Stimulated activated CD4-positive, alpha-beta T cell treated with anti-CD3 and anti-CD28 coated beads, Interleukin-12 subunit alpha, Interleukin-12 subunit beta, amount 100 ng/mL, for 4 hours (primary cell): Measurements from ENCODE around the gene ZNF280A.

Experiments
- DNase-seq: peaks from one replicate; pipeline ENCODE4 v3.0.0-alpha.2; 2020

The ZNF280A gene, protein sequence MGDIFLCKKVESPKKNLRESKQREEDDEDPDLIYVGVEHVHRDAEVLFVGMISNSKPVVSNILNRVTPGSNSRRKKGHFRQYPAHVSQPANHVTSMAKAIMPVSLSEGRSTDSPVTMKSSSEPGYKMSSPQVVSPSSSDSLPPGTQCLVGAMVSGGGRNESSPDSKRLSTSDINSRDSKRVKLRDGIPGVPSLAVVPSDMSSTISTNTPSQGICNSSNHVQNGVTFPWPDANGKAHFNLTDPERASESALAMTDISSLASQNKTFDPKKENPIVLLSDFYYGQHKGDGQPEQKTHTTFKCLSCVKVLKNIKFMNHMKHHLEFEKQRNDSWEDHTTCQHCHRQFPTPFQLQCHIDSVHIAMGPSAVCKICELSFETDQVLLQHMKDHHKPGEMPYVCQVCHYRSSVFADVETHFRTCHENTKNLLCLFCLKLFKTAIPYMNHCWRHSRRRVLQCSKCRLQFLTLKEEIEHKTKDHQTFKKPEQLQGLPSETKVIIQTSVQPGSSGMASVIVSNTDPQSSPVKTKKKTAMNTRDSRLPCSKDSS

DNA sequence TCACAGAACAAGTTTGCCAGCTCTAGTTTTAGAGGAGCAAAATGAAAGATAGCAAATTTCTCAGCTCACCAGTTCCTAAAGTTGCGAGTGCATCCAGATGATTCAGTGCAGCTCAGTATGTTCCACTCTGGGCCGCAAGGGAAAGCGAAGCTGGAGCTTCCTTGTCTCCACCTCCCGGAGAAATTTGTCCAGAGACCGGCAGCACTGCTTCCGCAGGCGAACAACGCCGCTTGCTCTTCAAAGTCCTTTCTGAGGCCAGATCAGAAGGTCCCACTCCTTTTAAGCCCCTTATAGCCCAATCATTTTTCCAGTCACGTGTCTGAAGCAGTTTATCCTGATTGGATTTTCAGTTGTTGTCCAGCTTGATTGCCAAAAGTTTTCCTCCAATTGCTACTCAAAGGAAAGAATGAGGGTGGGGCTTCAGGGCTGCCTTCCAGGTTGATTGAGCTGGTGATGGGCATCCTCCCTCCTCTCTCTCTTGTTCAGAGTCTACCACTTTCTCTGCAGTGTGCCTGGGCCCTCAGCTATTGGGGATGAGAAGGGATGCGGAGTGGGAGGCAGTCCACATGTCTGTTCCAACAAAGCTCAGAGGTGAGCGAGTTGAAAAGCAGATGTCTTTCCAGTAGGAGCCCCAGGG lies at the start of gene ZNF280A:
TSS of gene ZNF280A (minus strand) at position 251 of the 637 bp plus-strand sequence. CDS start 4,640 bp downstream, outside the sequence.
- DNase-seq, result no peak

DNA sequence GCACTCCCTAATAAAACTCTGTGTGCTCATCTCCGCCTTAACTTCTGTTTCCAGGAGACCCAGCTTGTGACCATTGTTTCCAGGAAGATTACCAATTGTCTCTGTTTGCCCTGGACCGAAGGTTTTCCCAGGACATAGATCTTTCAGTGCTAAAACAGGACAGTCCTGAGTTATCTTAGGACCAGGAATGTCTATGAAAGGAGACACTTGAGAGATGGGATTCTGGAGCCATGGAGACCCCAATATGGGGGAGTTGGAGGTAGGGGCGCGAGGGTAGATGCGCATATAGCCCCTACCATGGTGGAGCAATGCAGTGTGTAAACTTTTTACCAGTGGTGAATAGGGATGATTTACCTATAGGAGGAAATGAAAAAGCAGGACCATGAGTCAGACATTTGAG lies 49.1 kb upstream of the ZNF280A start:
- no peak for DNase-seq

DNA sequence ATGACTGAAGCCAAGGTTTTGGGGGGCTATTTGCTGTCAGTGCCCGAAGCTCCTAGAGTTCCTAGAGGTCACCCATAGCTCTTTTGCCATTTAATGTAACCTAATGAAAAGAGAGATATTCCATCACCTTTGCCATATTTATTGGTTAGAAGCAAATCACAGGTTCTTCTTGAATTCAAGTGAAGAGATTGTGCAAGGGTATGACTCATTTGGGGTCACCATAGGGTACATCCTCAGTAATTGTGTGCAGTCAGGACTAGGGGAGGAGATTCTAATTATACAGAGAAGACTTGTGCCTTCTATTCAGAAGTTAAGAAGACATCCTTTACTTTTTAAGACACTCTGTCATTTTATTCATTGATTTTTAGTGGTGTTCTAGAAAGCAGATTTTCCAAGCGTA lies 45.9 kb upstream of the ZNF280A start:
- DNase-seq, result no peak

DNA sequence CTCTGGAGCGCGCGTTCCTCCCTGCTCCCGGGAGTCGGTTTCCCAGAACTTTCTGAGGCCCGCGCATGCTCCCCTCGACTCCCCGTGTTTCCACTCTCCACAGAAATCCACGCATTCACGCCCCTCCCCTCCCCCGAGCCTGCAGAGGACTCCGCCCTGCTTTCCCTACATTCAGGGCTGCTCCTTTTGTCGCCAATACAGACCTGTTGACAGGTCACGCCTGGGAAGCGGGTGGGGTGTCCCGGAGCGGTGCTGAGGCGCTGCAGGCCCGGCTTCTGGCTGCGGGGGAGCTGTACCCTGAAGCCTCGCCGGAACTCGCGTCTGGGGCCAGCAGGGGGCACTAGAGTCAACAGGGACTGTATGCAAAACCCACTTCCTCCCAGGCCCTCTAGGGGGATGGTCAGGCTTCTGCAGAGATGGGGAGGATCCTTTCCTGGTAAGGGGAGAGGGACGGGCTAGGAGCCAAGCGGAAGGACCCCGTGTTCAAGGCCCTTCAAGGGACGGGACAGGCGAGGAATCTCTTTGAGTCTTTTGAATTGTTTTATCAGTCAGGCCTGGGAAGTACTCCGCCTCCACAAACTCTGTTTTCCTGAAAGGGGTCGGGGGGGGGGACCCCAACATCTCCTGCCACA lies 39.0 kb upstream of the ZNF280A start, which contains the start of gene PRAME:
TSS of gene PRAME (minus strand) at position 294 of the 632 bp plus-strand sequence. CDS start 2,433 bp downstream, outside the sequence.
- peak; percentile 69 for DNase-seq

DNA sequence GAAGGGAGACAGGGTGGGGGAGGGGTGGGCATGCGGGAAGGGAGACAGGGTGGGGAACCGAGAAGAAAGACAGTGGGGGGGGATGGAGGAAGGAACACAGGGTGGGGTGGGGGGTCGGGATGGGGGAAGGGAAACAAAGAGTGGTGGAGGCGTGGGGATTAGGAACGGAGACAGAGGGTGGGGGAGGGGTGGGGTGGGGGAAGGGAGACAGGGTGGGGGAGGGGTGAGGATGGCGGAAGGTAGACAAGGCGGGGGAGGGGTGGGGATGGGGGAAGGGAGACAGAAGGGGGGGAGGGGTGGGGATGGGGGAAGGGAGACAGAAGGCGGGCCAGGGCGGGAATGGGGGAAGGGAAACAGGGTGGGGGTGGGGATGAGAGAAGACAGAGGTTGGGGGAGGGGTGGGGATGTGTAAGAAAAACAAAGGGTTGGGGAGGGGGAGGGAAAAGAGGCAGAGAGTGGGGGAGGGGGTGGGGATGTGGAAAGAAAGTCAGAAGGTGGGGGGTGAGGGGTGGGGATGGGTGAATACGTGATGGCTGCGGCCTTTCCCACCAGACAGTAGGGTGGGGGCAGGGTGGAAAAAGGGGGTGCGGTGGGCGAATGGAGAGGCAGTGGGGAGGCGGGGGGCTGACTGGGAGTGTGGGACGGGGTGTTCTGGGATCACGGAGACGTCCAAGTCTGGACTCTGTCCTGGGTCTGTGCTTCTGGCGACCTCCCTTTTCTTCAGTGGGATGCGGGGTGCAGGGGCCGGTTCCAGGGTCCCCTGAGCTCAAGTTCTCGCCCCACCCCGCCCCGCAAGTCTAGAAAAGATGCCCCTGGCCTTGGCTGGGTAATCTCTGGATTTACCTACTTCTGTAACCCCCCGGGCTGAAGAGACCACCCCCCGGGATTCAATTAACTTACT lies 38.3 kb upstream of the ZNF280A start:
- DNase-seq, result no peak

- no peak for DNase-seq
Measured at GRCh38 chr22:22556995-22557925, 37.2 kb upstream of the ZNF280A start.

DNA sequence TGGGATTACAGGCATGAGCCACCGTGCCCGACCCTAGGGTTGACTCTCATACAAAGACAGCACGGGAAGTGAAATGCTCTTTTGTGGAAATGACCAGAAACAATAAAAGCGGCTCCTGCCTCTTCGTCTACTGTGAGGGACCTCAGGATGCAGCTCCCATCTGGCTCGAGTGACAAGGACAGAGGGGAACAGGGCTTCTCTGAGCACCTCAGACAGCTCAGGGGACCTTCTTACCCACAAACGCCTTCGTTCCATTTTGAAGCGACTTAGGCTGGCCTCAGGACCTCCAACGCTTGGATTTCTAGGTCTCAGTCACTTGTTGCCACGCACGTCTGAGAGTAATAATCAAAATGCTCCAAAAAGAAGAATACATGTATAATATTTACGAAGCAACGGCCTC lies 36.5 kb upstream of the ZNF280A start:
- DNase-seq, result no peak

DNA sequence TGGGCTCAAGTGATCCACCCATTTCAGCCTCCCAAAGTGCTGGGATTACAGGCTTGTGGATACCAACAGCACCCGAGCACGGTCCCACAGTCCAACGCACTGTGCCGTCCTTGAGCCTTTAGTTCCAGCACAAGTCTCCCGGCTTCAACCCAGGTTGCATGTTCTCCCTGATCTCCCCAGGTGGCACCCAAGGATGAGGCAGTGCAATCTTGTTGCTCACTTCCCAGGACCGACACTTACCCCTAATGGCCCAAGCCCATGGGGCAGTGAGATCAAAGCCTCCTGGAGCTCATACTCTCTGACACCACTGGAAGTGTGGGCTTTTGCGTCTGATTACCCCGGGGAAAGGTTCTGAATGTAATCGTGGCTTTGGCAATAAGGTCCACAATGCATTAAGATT lies 35.5 kb upstream of the ZNF280A start:
- DNase-seq, result no peak

- no peak for DNase-seq
Measured at GRCh38 chr22:22554587-22555284, 34.7 kb upstream of the ZNF280A start.

DNA sequence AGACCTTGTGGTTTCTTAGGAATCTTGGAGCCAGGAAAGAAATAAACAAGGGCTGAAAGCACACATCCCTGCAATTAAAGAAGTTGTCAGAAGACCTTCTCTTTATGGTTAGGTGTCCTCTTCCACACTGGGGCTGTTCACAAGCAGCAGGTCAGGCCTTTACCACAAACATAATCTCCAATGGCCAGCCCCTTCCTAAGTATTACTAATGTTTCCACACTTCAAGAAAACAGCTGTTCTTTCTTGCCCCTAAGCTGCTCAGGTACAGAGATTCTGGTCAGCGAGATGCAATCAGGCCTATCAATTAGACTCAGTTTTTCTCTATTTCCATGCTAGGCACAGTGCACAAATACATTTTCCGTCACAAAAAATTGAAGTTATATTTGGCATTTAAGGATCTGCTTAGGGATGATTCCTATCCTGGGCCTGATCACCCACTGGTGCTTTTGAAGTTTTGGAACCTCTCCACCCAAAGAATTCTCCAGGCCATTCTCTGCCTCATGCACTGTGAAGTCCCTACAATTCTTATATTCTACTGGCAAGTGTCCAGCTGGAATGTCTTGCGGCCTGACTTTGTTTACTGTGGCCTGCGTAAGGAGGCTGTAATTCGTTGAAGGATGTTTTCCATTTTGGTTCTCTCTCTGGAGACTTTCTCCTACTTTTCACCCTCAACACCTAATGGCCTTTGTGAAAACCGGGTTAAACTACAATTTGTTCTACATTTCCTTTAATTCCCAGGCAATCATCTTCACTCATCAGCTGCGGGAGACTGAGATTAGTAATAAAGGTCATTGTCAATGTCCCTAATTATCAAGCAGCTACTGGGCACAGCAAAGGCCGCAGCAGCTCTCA lies 33.9 kb upstream of the ZNF280A start:
- DNase-seq, result no peak

DNA sequence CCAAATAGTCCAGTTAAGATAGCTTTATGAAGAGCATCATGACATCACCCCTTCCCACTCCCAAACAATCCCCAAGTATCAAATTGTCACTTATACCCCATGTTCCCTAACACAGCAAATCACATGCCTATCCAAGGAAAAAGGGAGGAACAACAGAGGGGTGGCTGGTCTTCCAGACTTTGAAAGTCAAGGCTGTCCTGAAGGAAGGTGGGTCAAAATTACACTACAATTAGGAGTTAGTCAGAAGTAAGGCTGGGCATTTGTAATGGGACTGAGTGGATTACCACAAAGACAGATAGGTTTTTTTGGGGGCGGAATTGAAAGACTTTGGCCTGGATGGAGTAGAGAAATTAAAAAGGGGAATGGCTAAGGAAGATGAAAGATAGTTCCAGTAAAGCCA lies 33.1 kb upstream of the ZNF280A start:
- no peak for DNase-seq

GRCh38 chr22:22552630-22553029 lies 32.6 kb upstream of the ZNF280A start:
- DNase-seq, result no peak

DNA sequence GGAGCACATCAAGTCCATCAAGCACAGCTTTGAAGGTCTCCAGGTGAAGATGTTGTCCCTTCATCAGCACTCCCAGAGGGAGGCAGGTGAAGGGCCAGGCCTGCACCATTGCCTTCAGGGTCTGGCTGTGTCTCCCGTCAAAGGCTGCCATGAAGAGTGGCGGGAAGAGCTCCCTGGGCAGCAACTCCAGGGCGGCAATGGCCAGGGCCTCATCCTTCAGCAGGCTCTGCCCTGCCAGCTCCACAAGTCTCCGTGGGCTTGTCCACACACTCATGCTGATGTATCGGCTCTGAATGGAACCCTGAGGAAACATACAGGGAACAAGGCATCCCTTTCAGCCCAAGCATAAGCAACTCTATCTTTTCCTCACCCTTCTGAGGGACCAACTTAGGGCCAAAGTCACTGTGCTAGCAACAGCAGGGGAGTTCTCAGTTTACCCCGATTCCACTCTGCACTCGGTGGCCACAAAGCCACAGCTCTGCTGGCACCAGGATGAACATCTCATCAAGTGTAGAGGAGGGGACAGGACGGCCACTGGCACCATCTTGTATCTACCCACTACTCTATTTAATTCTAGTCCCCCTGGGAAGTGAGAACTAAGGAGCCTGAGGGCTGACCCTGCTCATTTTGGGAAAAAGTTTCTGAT lies 30.8 kb upstream of the ZNF280A start:
- DNase-seq, result no peak

DNA sequence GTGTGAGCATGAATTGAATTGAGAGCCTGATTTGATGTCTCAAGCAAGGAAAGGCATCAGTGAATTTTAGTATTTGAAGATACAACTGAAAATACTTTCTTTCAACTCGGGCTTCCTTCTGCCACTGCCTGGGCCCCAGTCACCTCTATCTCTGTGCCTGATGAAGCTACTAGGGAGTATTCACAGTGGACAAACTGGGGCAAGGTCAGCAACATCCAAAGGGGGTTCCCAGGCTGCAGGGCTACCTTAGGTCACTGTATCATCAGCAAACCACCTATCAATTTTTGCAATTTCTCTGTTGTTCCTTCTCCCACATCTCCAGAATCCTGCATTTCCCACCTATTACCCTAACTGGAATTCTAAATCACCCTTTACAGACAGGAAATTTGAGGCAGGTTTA lies 28.8 kb upstream of the ZNF280A start:
- DNase-seq, result no peak

DNA sequence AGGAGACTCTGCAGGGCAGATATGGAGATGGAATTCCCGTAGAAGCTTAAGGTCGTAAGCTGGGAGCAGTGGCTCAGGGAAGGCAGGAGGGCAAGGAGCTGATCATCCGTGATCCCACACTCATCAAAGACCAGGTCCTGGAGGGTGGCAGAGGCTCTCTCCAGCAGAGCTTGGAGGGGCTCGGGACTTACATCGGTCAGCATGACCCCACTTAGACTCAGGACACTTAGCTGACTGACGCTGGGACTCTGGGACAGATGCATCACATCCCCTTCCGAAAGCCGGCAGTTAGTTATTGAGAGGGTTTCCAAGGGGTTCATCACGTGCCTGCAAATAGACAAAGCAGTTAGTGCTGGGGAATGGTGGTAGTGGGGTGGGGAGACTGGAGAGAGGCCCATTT lies 28.2 kb upstream of the ZNF280A start:
- no peak for DNase-seq

DNA sequence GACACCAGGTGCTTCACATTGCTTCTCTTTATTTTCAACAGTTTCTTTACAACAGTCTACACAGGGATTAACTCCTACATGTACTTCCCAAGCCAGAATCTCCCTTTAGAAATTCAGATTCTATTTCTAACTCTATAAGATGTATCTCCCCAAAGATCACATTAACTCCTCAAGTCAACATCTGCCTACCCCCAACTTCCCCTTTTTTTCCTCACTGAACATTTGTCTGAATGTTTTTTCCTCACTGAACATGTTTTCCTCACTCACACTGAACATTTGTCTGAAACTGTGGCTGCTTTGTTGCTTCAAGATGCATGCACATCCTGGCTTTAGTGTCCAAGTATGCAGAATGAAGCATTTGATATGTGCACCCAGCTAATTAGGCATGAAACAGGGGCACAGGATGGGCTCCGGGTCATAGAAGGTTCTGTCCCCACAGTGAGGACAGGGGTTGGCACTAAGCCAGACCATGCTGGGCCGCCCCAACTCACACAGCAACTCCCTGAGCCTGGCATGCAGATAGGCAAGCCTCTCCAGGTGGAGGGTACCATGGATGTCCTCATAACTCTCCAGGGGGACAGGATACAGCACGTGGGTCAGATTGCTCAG lies 27.7 kb upstream of the ZNF280A start:
- DNase-seq, result no peak

- no peak for DNase-seq
Measured at GRCh38 chr22:22547226-22547625, 27.2 kb upstream of the ZNF280A start.

DNA sequence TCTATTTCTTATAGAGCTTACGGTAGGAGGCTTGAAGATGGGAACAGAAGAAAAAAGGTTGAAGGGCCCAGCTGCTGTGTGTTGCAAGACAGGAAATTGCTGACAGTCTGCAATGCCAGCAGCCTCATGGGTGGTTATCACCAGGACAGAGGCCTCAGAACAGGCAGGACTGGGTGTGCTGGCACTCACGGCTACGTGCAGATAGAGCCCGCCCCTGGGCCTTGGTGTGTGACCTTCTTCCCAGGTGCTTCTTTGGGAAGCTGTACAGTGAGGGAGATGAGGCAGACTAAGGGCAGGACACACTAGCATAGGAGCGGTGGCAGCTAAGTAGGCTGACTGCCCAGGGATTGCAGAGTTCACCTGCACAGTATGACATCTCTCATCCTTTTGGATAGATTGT lies 26.4 kb upstream of the ZNF280A start:
- no peak for DNase-seq

- DNase-seq, result no peak
Measured at GRCh38 chr22:22545084-22545483, 25.0 kb upstream of the ZNF280A start.
